ENCODE results near the gene DNAJC7.
"Not testable (repeated sequence)": the region's sequence is repeated elsewhere in the genome, so short reads cannot be mapped to it uniquely, and the experiment has no call there.

DNAJC7 gene

DNA sequence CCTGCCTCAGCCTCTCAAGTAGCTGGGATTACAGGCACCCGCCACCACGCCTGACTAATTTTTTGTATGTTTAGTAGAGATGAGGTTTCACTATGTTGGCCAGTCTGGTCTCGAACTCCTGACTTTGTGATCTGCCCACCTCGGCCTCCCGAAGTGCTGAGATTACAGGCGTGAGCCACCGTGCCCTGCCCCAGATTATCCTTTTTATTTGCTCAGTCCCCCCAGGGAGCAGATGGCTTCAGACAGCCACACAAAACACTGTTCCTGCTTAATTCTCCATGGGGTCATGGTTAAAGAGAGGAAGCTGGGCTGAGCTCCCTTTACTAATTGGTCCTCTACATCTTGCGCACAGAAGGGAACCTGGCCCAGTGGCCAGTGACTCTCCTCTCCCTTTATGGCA lies 3.6 kb upstream of the DNAJC7 start:
- H3K27ac ChIP-seq (ENCODE audit: low read depth, low read length); H4K8ac ChIP-seq (ENCODE audit: low read depth, low read length); H2BK12ac ChIP-seq (ENCODE audit: low read length); H3K23ac ChIP-seq (ENCODE audit: low read length); H3K4me3 ChIP-seq (ENCODE audit: low read depth, low read length); H3K4ac ChIP-seq (ENCODE audit: low read depth, low read length); H4K91ac ChIP-seq (ENCODE audit: low read depth, low read length); H3K14ac ChIP-seq (ENCODE audit: low read length); H2AFZ ChIP-seq (ENCODE audit: insufficient read depth, low read length, poor library complexity); H3K27me3 ChIP-seq (ENCODE audit: insufficient read depth, low read length); H3K18ac ChIP-seq (ENCODE audit: low read length); H4K12ac ChIP-seq (ENCODE audit: low read depth, low read length); H2BK120ac ChIP-seq (ENCODE audit: insufficient read depth, low read length, poor library complexity); H3K9ac ChIP-seq (ENCODE audit: low read length); H2AK5ac ChIP-seq (ENCODE audit: low read length); H2BK5ac ChIP-seq (ENCODE audit: low read depth, low read length, poor library complexity); H3K9me3 ChIP-seq (ENCODE audit: insufficient read depth, low read depth, low read length); DNase-seq: not testable (repeated sequence)
- Histone ChIP-seq H3K36me3 (ENCODE audit: control insufficient read depth in 1 of 2, insufficient read depth in 2 of 2, low read length in 2 of 2) (peaks cover 19 to 30% of the 10 kb centered on the region in 2 experiments), H3K79me2 (ENCODE audit: control insufficient read depth, insufficient read depth, low read length, poor library complexity) (peaks cover 17% of the 10 kb centered on the region), H3K4me2 (ENCODE audit: low read length) (peak overlapping the region; percentile 77), H3K79me1 (ENCODE audit: low read length) (peaks cover 20% of the 10 kb centered on the region), H3K4me1 (ENCODE audit: control insufficient read depth in 1 of 2, insufficient read depth in 2 of 2, low read length in 2 of 2) (peaks cover 8 to 20% of the 10 kb centered on the region in 2 experiments)
- WGBS (ENCODE audit: extremely low coverage, insufficient coverage, insufficient read length): no CpG with 5 or more reads among the region's 8 CpGs

DNA sequence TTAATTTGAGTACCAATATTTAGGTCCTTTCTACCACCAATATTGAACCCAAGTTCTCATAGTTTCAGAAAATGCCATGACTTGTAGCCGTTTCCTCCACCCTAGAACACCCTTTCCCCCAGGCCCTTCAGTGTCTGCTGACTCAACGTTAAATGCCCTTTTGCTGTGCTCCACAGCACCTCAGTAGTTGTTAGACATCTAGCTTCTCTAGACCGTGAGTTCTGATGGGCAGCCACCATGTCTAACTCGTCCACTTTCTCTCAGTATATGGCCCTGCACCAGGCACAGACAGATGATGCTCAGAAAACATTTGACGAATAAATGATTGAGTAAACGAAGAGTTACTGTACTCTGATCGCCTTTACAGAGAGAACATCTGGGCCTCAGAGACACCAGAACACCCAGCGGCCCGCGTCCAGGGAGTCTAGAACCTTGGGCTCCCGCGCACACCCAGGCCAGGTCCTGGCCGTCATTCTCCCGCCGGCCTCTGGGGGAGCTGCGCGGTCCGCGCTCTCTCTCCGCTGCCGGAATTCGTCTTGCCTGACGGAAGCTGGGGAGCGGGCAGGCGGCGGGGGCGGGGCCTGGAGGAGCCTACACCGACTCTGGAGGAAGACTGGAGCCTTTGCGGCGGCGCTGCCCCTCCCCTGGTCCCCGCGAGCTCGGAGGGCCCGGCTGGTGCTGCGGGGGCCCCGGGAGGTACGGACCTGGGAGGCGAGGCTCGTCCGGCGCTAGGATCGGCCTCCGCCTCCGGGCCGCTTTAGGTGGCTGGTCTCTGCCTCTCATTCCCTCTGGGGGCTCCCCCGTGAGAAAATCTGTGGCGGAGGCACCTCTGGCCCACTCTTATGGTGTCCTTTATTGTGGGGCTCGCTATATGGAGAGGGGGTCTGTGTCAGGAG lies 2.5 kb upstream of the DNAJC7 start, which contains the start of gene NKIRAS2:
NKIRAS2 (plus strand) TSS at position 582 of the 896 bp plus-strand sequence. CDS start 1,488 bp downstream, outside the sequence.
- H3K4ac ChIP-seq (ENCODE audit: low read depth, low read length): peak within 1 kb of the TSS; percentile 99
- H3K9ac ChIP-seq (ENCODE audit: low read length): peak within 1 kb of the TSS; percentile 94
- WGBS (ENCODE audit: extremely low coverage, insufficient coverage, insufficient read length): no CpG with 5 or more reads among the region's 49 CpGs
- peak within 1 kb of the TSS; percentile 76 for H2BK5ac ChIP-seq (ENCODE audit: low read depth, low read length, poor library complexity)
- peak within 1 kb of the TSS; percentile 98 for H4K8ac ChIP-seq (ENCODE audit: low read depth, low read length)
- H3K27ac ChIP-seq (ENCODE audit: low read depth, low read length): no peak within 1 kb of the TSS
- H3K4me3 ChIP-seq (ENCODE audit: low read depth, low read length): peak within 1 kb of the TSS; percentile 95
- peaks cover 17% of the 10 kb centered on the region for H3K79me2 ChIP-seq (ENCODE audit: control insufficient read depth, insufficient read depth, low read length, poor library complexity)
- H4K91ac ChIP-seq (ENCODE audit: low read depth, low read length): peak within 1 kb of the TSS; percentile 95
- peaks cover 5 to 15% of the 10 kb centered on the region in 2 experiments for H3K4me1 ChIP-seq (ENCODE audit: control insufficient read depth in 1 of 2, insufficient read depth in 2 of 2, low read length in 2 of 2)
- H3K36me3 ChIP-seq (ENCODE audit: control insufficient read depth in 1 of 2, insufficient read depth in 2 of 2, low read length in 2 of 2): peaks cover 19 to 30% of the 10 kb centered on the region in 2 experiments
- H2BK120ac ChIP-seq (ENCODE audit: insufficient read depth, low read length, poor library complexity): peak within 1 kb of the TSS; percentile 77
- H3K23ac ChIP-seq (ENCODE audit: low read length): no peak within 1 kb of the TSS
- H2AK5ac ChIP-seq (ENCODE audit: low read length): peak within 1 kb of the TSS; percentile 80
- H3K18ac ChIP-seq (ENCODE audit: low read length): peak within 1 kb of the TSS; percentile 94
- H4K12ac ChIP-seq (ENCODE audit: low read depth, low read length): peak within 1 kb of the TSS; percentile 94
- DNase-seq: peak; percentile 91 to 95
- no peaks in the 10 kb centered on the region for H3K27me3 ChIP-seq (ENCODE audit: insufficient read depth, low read length)
- no peak within 1 kb of the TSS for H2BK12ac ChIP-seq (ENCODE audit: low read length)
- H2AFZ ChIP-seq (ENCODE audit: insufficient read depth, low read length, poor library complexity): peak within 1 kb of the TSS; percentile 64
- peaks cover 18% of the 10 kb centered on the region for H3K79me1 ChIP-seq (ENCODE audit: low read length)
- H3K14ac ChIP-seq (ENCODE audit: low read length): peak within 1 kb of the TSS; percentile 72
- peak within 1 kb of the TSS; percentile 77 for H3K4me2 ChIP-seq (ENCODE audit: low read length)
- peaks cover 3% of the 10 kb centered on the region for H3K9me3 ChIP-seq (ENCODE audit: insufficient read depth, low read depth, low read length)

DNA sequence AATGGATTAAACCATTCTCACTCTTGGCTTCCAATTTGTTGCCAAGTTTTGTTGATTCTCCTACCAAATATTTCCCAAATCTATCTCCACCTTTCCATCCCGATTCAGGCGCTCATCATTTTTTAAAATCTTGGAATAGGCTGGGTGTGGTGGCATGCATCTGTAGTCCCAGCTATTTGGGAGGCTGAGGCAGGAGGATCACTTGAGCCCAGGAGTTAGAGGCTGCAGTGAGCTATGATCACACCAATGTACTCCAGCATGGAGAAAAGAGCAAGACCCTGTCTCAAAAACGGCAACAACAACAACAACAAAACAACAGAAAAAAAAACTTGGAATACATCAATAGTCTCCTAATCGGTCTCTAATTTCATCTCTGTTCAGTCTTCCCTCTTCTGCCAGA lies 1.7 kb upstream of the DNAJC7 start:
- H3K9ac ChIP-seq (ENCODE audit: low read length): no peak overlapping the region
- WGBS (ENCODE audit: extremely low coverage, insufficient coverage, insufficient read length): no CpG with 5 or more reads among the region's 4 CpGs

GRCh38 chr17:42018339-42018738 lies 1.1 kb upstream of the DNAJC7 start:
- Histone ChIP-seq H4K12ac (ENCODE audit: low read depth, low read length) (no peak overlapping the region), H3K4me2 (ENCODE audit: low read length) (peak overlapping the region; percentile 82), H3K27me3 (ENCODE audit: insufficient read depth, low read length) (no peaks in the 10 kb centered on the region), H3K79me1 (ENCODE audit: low read length) (peaks cover 18% of the 10 kb centered on the region), H2AFZ (ENCODE audit: insufficient read depth, low read length, poor library complexity) (peak overlapping the region; percentile 31), H4K8ac (ENCODE audit: low read depth, low read length) (peak overlapping the region; percentile 76), H3K4me1 (ENCODE audit: control insufficient read depth in 1 of 2, insufficient read depth in 2 of 2, low read length in 2 of 2) (peaks cover 2 to 15% of the 10 kb centered on the region in 2 experiments), H3K4me3 (ENCODE audit: low read depth, low read length) (no peak overlapping the region), H3K18ac (ENCODE audit: low read length) (no peak overlapping the region), H3K79me2 (ENCODE audit: control insufficient read depth, insufficient read depth, low read length, poor library complexity) (peaks cover 17% of the 10 kb centered on the region), H3K27ac (ENCODE audit: low read depth, low read length) (no peak overlapping the region), H3K23ac (ENCODE audit: low read length) (no peak overlapping the region), H2BK12ac (ENCODE audit: low read length) (peak overlapping the region; percentile 17), H4K91ac (ENCODE audit: low read depth, low read length) (no peak overlapping the region), H2BK120ac (ENCODE audit: insufficient read depth, low read length, poor library complexity) (no peak overlapping the region), H2BK5ac (ENCODE audit: low read depth, low read length, poor library complexity) (no peak overlapping the region), H2AK5ac (ENCODE audit: low read length) (no peak overlapping the region), H3K9me3 (ENCODE audit: insufficient read depth, low read depth, low read length) (no peaks in the 10 kb centered on the region), H3K4ac (ENCODE audit: low read depth, low read length) (no peak overlapping the region), H3K14ac (ENCODE audit: low read length) (no peak overlapping the region), H3K9ac (ENCODE audit: low read length) (no peak overlapping the region), H3K36me3 (ENCODE audit: control insufficient read depth in 1 of 2, insufficient read depth in 2 of 2, low read length in 2 of 2) (peaks cover 8 to 19% of the 10 kb centered on the region in 2 experiments)
- no peak for DNase-seq
- no CpG with 5 or more reads among the region's 3 CpGs for WGBS (ENCODE audit: extremely low coverage, insufficient coverage, insufficient read length)

More for the DNA sequence above, 1.7 kb upstream of the DNAJC7 start:
- DNase-seq: no peak
- Histone ChIP-seq H3K4me1 (ENCODE audit: control insufficient read depth in 1 of 2, insufficient read depth in 2 of 2, low read length in 2 of 2) (peaks cover 3 to 15% of the 10 kb centered on the region in 2 experiments), H3K18ac (ENCODE audit: low read length) (no peak overlapping the region), H4K12ac (ENCODE audit: low read depth, low read length) (no peak overlapping the region), H3K79me1 (ENCODE audit: low read length) (peaks cover 18% of the 10 kb centered on the region), H3K36me3 (ENCODE audit: control insufficient read depth in 1 of 2, insufficient read depth in 2 of 2, low read length in 2 of 2) (peaks cover 15 to 25% of the 10 kb centered on the region in 2 experiments), H3K4me3 (ENCODE audit: low read depth, low read length) (no peak overlapping the region), H3K27me3 (ENCODE audit: insufficient read depth, low read length) (no peaks in the 10 kb centered on the region), H3K4me2 (ENCODE audit: low read length) (no peak overlapping the region), H3K14ac (ENCODE audit: low read length) (no peak overlapping the region), H2BK12ac (ENCODE audit: low read length) (no peak overlapping the region), H3K9me3 (ENCODE audit: insufficient read depth, low read depth, low read length) (peaks cover 3% of the 10 kb centered on the region), H4K91ac (ENCODE audit: low read depth, low read length) (no peak overlapping the region), H3K23ac (ENCODE audit: low read length) (no peak overlapping the region), H3K4ac (ENCODE audit: low read depth, low read length) (no peak overlapping the region), H2BK5ac (ENCODE audit: low read depth, low read length, poor library complexity) (no peak overlapping the region), H2AFZ (ENCODE audit: insufficient read depth, low read length, poor library complexity) (no peak overlapping the region), H2BK120ac (ENCODE audit: insufficient read depth, low read length, poor library complexity) (no peak overlapping the region), H4K8ac (ENCODE audit: low read depth, low read length) (no peak overlapping the region), H3K79me2 (ENCODE audit: control insufficient read depth, insufficient read depth, low read length, poor library complexity) (peaks cover 17% of the 10 kb centered on the region), H2AK5ac (ENCODE audit: low read length) (no peak overlapping the region), H3K27ac (ENCODE audit: low read depth, low read length) (no peak overlapping the region)

Data from trophoblast cell (in vitro differentiated cells and primary cell).